MCF 10A (cell line): ENCODE measurements around the gene PPCDC. TPM values are rescaled to one million over a fixed set of nuclear protein-coding genes. Genes with fewer than 3 reads are reported as not detected.

Source experiments
- BruUV-seq: library from RNA; stranded (reverse); fragments of 400-500 nt; replicated peaks from 2 replicates; lab custom pipeline; 2021; lab: Mats Ljungman, UMichigan
- CTCF ChIA-PET: fragments of 300-600 bp; sonication (Branson Sonifier 250); formaldehyde crosslinking; extraction: SDS; loops from one replicate; lab custom pipeline; 2021; ENCODE audit warnings: antibody characterized with exemption, inconsistent platforms; lab: Yijun Ruan, JAX
- POLR2A ChIA-PET: fragments of 300-600, 350-650 bp; sonication (Branson Sonifier 250); formaldehyde crosslinking; extraction: SDS; loops from one replicate; lab custom pipeline; 2020; ENCODE audit warnings: antibody characterized with exemption, inconsistent platforms; lab: Yijun Ruan, JAX
- DNase-seq: peaks from one replicate; pipeline ENCODE4 v3.0.0-alpha.2; 2018; ENCODE audit not compliant: unreplicated experiment
- H3K27ac Mint-ChIP-seq: one replicate; pipeline ENCODE4 v1.8.0; 2022; ENCODE audit warnings: mild to moderate bottlenecking, low read depth, mixed read lengths; ENCODE audit not compliant: unreplicated experiment
- H3K27me3 Mint-ChIP-seq: one replicate; pipeline ENCODE4 v1.8.0; 2022; ENCODE audit warnings: mixed read lengths; ENCODE audit not compliant: insufficient read depth, unreplicated experiment
- H3K36me3 Mint-ChIP-seq: one replicate; pipeline ENCODE4 v1.8.0; 2022; ENCODE audit warnings: mild to moderate bottlenecking, moderate library complexity, mixed read lengths; ENCODE audit not compliant: insufficient read depth, unreplicated experiment
- H3K4me1 Mint-ChIP-seq: one replicate; pipeline ENCODE4 v1.8.0; 2022; ENCODE audit warnings: mixed read lengths; ENCODE audit not compliant: insufficient read depth, unreplicated experiment
- H3K4me3 Mint-ChIP-seq: one replicate; pipeline ENCODE4 v1.8.0; 2022; ENCODE audit warnings: mild to moderate bottlenecking, moderate library complexity, mixed read lengths; ENCODE audit not compliant: unreplicated experiment
- H3K9me3 Mint-ChIP-seq: one replicate; pipeline ENCODE4 v1.8.0; 2022; ENCODE audit warnings: mixed read lengths; ENCODE audit not compliant: unreplicated experiment
- CTCF ChIP-seq: fragments of 200-600 bp; IDR thresholded peaks from one replicate; pipeline ENCODE4 v1.8.0; 2022; ENCODE audit warnings: antibody characterized with exemption, mild to moderate bottlenecking; ENCODE audit not compliant: unreplicated experiment
- intact Hi-C: fragments of 100-400 bp; cut with micrococcal nuclease; formaldehyde crosslinking; loops from 2 replicates; pipeline ENCODE4 v1.14.1; 2022
- total RNA-seq: library from RNA; stranded (reverse); gene quantifications from 2 replicates; pipeline ENCODE4 v1.2.3, GENCODE V29; 2022

The PPCDC gene
- total RNA-seq, 1 experiment from 2014 or later, result 25.1 TPM

DNA sequence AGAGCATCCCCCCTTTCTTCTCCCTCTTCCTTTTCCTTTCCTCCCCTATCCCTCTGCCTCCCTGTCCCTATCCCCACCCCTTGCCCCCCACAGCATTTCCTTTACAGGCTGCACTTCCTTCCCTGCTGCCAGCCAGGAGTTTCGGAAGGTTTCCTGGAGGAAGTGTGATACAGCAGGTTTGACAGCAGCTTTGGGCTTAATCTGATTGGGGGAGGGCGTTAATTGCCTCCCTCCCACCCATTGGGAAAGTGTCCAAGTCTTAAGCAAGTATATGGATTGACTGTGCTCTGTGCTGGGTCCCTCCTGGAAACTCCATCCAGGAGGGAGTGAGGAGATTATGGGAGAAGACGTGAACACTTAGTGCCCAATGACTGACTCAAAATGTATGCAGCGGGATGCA lies 26.2 kb upstream of the PPCDC start:
- POLR2A ChIA-PET, result interaction anchor here (0.8 kb wide), 1 partner anchor 643 kb away, joined by 3 read pairs; the partner anchor contains the start of gene IMP3
- intact Hi-C loops, result no loop called here
- H3K9me3 Mint-ChIP-seq, result no peaks in the 10 kb centered on the region
- H3K27ac Mint-ChIP-seq, result no peak overlapping the region
- no peak for TF ChIP-seq CTCF
- peaks cover 59% of the 10 kb centered on the region for H3K27me3 Mint-ChIP-seq
- no peak for DNase-seq
- H3K36me3 Mint-ChIP-seq, result no peaks in the 10 kb centered on the region
- CTCF ChIA-PET, result interaction anchor here (1.1 kb wide), 1 partner anchor 48 kb away, joined by 3 read pairs; no protein-coding TSS in a partner anchor
- BruUV-seq, result no TSS peak
- H3K4me3 Mint-ChIP-seq, result no peak overlapping the region
- H3K4me1 Mint-ChIP-seq, result peaks cover 11% of the 10 kb centered on the region

GRCh38 chr15:74997543-74997942 lies 25.8 kb upstream of the PPCDC start:
- no peaks in the 10 kb centered on the region for H3K36me3 Mint-ChIP-seq

DNA sequence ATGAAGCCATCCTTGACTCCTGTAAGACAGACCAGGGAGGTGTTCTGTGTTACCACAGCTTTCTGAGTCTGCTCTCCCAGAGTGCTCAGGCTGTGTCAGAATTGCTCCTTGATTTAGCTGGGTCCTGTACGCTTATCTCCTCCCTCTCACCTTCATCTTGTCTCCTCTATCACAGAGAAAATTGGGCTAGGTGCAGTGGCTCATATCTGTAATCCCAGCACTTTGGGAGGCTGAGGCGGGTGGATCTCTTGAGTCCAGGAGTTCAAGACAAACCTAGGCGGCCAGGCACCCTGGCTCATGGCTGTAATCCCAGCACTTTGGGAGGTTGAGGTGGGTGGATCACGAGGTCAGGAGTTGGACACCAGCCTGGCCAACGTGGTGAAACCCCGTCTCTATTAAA lies 22.1 kb upstream of the PPCDC start:
- no peaks in the 10 kb centered on the region for H3K4me1 Mint-ChIP-seq
- H3K4me3 Mint-ChIP-seq, result no peak overlapping the region
- H3K36me3 Mint-ChIP-seq, result no peaks in the 10 kb centered on the region
- DNase-seq, result no peak
- intact Hi-C loops, result no loop called here
- POLR2A ChIA-PET, result no interaction called here
- CTCF ChIA-PET, result interaction anchor here (0.6 to 0.7 kb wide), 2 partner anchors 212 to 478 kb away, joined by 3 read pairs; no protein-coding TSS in a partner anchor
- H3K9me3 Mint-ChIP-seq, result no peaks in the 10 kb centered on the region
- H3K27ac Mint-ChIP-seq, result no peak overlapping the region
- no peak for TF ChIP-seq CTCF
- no TSS peak for BruUV-seq
- H3K27me3 Mint-ChIP-seq, result peaks cover 44% of the 10 kb centered on the region

More at GRCh38 chr15:74997543-74997942, 25.8 kb upstream of the PPCDC start:
- BruUV-seq, result no TSS peak
- no peak overlapping the region for H3K4me3 Mint-ChIP-seq
- peaks cover 59% of the 10 kb centered on the region for H3K27me3 Mint-ChIP-seq
- no peaks in the 10 kb centered on the region for H3K9me3 Mint-ChIP-seq
- no peak for DNase-seq
- intact Hi-C loops, result no loop called here
- POLR2A ChIA-PET, result interaction anchor here (0.8 kb wide), 1 partner anchor 643 kb away, joined by 3 read pairs; the partner anchor contains the start of gene IMP3
- H3K27ac Mint-ChIP-seq, result no peak overlapping the region
- TF ChIP-seq CTCF, result no peak
- CTCF ChIA-PET, result interaction anchor here (1.1 kb wide), 1 partner anchor 48 kb away, joined by 3 read pairs; no protein-coding TSS in a partner anchor
- H3K4me1 Mint-ChIP-seq, result peaks cover 11% of the 10 kb centered on the region

DNA sequence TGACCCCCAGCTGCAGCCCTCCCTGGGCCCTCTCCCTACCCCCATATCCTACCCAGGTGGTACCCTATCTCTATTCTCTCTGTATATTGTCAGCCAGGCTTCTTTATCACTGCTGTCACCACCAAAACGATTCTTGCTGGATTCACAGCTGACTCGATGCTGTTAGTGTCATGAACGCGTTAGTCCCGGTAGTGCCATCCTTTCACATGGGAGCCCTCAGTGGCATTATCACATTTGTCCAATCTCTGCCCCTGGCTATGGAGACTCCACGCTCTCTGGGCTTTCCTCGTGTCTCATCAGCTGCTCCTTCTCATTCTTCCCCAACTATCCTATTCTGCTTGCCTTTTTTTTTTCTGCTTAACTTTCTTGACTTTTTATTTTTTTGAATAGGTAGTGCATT lies 21.0 kb upstream of the PPCDC start:
- POLR2A ChIA-PET, result interaction anchor here (0.6 kb wide), 1 partner anchor 9 kb away, joined by 4 read pairs; no protein-coding TSS in a partner anchor
- intact Hi-C loops, result no loop called here
- H3K9me3 Mint-ChIP-seq, result no peaks in the 10 kb centered on the region
- DNase-seq, result no peak
- no TSS peak for BruUV-seq
- TF ChIP-seq CTCF, result no peak
- no peak overlapping the region for H3K27ac Mint-ChIP-seq
- no peaks in the 10 kb centered on the region for H3K4me1 Mint-ChIP-seq
- CTCF ChIA-PET, result interaction anchor here (0.6 kb wide), 1 partner anchor 1951 kb away, joined by 3 read pairs; no protein-coding TSS in a partner anchor
- no peaks in the 10 kb centered on the region for H3K36me3 Mint-ChIP-seq
- peaks cover 33% of the 10 kb centered on the region for H3K27me3 Mint-ChIP-seq
- no peak overlapping the region for H3K4me3 Mint-ChIP-seq
